Measurements from ENCODE around the gene ITSN1. TPM values are rescaled to one million over a fixed set of nuclear protein-coding genes. Genes with fewer than 3 reads are reported as not detected.
"Not testable (repeated sequence)": the region's sequence is repeated elsewhere in the genome, so short reads cannot be mapped to it uniquely, and the experiment has no call there.

ITSN1 gene
- total RNA-seq, 3 donors from 2014 or later, result 39.5 to 113 (median 58.3) TPM

DNA sequence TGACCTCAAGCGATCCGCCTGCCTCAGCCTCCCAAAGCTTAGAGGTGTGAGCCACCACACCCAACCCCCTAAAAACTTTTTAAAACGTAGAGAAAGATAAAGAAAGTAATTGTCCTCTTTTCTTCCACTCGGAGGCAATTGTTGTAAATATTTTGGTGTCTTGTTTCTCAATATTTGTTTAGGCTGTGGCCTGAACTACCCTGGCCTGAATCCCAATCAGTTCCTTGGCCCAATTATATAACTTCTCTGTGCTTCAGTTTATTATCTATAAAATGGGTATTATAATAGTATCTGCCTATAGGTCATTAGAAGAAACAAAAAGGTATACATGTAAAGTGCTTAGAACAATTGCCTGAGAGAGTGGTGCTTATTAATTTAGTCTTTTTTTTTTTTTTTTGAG, 275.1 kb downstream of the ITSN1 start:
- peaks cover 0 to 11% of the 10 kb centered on the region in 2 donors for H3K4me1 ChIP-seq
- H3K36me3 ChIP-seq, result no peaks in the 10 kb centered on the region
- no peaks in the 10 kb centered on the region for H3K27me3 ChIP-seq
- no peaks in the 10 kb centered on the region for H3K9me3 ChIP-seq
- intact Hi-C loops (cut with DNase I; ENCODE audit: low total_unique reads), result no loop called here
- H3K4me3 ChIP-seq, result no peak overlapping the region
- DNase-seq (ENCODE audit: low spot score in 2 of 2), result no peak
- TF ChIP-seq POLR2A (IDR thresholded peaks at IDR 0.05) (no peak), POLR2AphosphoS5 (IDR thresholded peaks at IDR 0.05) (no peak)
- TF ChIP-seq, protein P1, sequence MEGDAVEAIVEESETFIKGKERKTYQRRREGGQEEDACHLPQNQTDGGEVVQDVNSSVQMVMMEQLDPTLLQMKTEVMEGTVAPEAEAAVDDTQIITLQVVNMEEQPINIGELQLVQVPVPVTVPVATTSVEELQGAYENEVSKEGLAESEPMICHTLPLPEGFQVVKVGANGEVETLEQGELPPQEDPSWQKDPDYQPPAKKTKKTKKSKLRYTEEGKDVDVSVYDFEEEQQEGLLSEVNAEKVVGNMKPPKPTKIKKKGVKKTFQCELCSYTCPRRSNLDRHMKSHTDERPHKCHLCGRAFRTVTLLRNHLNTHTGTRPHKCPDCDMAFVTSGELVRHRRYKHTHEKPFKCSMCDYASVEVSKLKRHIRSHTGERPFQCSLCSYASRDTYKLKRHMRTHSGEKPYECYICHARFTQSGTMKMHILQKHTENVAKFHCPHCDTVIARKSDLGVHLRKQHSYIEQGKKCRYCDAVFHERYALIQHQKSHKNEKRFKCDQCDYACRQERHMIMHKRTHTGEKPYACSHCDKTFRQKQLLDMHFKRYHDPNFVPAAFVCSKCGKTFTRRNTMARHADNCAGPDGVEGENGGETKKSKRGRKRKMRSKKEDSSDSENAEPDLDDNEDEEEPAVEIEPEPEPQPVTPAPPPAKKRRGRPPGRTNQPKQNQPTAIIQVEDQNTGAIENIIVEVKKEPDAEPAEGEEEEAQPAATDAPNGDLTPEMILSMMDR (IDR thresholded peaks at IDR 0.05), result no peak
- H3K27ac ChIP-seq, result no peak overlapping the region

DNA sequence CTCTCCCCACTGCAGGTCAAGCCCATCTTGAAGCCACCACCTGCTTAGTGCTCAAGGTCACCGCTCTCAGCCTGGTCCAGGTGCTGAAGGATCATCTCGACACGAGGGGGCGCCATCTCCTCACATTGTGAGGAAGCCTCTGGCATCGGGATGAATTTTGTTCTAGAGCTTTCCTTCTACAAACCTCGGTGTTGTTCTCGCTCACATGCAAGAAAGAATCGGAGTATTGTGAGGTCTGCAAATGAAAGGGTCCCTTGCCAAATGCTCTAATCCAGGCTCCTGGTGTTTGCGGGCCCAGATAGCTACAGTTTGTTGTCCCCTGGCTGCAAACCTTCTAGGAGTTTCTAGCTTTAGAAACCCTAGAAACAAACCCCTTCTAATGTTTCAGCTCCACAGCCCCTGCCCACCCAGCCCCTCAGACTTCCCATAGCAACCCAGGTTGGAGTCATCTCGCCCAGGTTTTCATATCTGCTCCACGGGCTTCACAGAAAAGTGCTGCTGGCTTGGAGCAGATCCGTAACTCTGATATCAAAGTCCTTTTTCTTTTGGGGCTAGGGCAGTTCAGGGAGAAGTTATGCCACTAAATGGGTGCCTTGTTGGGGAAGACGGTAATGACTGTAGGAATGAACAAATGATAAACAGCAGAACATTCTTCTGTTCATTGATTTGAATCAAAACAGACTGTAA, 281.9 kb downstream of the ITSN1 start:
- Histone ChIP-seq H3K36me3 (no peaks in the 10 kb centered on the region), H3K4me1 (peaks cover 0 to 11% of the 10 kb centered on the region in 2 donors), H3K4me3 (no peak overlapping the region), H3K27ac (peak overlapping the region in 1 of 2 donors; percentile 15), H3K27me3 (no peaks in the 10 kb centered on the region), H3K9me3 (no peaks in the 10 kb centered on the region)
- DNase-seq (ENCODE audit: low spot score in 2 of 2), result peak; percentile 71 to 91
- intact Hi-C loops (cut with DNase I; ENCODE audit: low total_unique reads), result loop anchor here (2.0 kb wide), 1 partner anchor 425 kb away; no protein-coding TSS in a partner anchor
- TF ChIP-seq POLR2AphosphoS5 (IDR thresholded peaks at IDR 0.05) (peak in 1 of 3 donors; percentile 51), POLR2A (IDR thresholded peaks at IDR 0.05) (no peak)
- TF ChIP-seq, protein P1 (IDR thresholded peaks at IDR 0.05), result peak; percentile 80 to 92 (median 91)

DNA sequence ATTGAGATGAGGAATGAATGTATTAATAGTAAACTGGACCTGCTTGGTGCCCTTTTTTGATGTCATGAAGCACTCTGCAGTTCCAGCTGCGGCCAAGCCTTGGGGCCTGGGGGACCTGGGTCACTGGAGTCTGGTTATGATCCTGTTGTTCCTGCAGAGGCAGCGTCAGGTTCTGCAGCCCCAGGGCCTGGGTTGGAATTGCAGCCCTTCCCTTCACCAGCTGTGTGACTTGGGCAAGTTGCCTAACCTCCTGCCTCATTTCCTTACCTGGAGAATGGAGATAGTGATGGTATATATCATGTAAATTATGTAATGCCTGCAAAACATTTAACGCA, 282.4 kb downstream of the ITSN1 start:
- Histone ChIP-seq H3K27ac (no peak overlapping the region), H3K4me3 (no peak overlapping the region), H3K36me3 (no peaks in the 10 kb centered on the region), H3K4me1 (peaks cover 0 to 11% of the 10 kb centered on the region in 2 donors), H3K27me3 (no peaks in the 10 kb centered on the region), H3K9me3 (no peaks in the 10 kb centered on the region)
- intact Hi-C loops (cut with DNase I; ENCODE audit: low total_unique reads), result loop anchor here (2.0 kb wide), 1 partner anchor 424 kb away; no protein-coding TSS in a partner anchor
- TF ChIP-seq, protein P1 (IDR thresholded peaks at IDR 0.05), result no peak
- TF ChIP-seq POLR2AphosphoS5 (IDR thresholded peaks at IDR 0.05), result no peak
- TF ChIP-seq POLR2A (IDR thresholded peaks at IDR 0.05), result no peak
- DNase-seq (ENCODE audit: low spot score in 2 of 2), result no peak

DNA sequence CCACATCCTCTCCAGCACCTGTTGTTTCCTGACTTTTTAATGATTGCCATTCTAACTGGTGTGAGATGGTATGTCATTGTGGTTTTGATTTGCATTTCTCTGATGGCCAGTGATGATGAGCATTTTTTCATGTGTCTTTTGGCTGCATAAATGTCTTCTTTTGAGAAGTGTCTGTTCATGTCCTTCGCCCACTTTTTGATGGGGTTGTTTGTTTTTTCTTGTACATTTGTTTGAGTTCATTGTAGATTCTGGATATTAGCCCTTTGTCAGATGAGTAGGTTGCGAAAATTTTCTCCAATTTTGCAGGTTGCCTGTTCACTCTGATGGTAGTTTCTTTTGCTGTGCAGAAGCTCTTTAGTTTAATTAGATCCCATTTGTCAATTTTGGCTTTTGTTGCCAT, 283.9 kb downstream of the ITSN1 start:
- DNase-seq (ENCODE audit: low spot score in 2 of 2); H3K27ac ChIP-seq; intact Hi-C loops (cut with DNase I; ENCODE audit: low total_unique reads); H3K36me3 ChIP-seq; H3K27me3 ChIP-seq; H3K9me3 ChIP-seq; H3K4me3 ChIP-seq: not testable (repeated sequence)
- peaks cover 0 to 11% of the 10 kb centered on the region in 2 donors for H3K4me1 ChIP-seq

DNA sequence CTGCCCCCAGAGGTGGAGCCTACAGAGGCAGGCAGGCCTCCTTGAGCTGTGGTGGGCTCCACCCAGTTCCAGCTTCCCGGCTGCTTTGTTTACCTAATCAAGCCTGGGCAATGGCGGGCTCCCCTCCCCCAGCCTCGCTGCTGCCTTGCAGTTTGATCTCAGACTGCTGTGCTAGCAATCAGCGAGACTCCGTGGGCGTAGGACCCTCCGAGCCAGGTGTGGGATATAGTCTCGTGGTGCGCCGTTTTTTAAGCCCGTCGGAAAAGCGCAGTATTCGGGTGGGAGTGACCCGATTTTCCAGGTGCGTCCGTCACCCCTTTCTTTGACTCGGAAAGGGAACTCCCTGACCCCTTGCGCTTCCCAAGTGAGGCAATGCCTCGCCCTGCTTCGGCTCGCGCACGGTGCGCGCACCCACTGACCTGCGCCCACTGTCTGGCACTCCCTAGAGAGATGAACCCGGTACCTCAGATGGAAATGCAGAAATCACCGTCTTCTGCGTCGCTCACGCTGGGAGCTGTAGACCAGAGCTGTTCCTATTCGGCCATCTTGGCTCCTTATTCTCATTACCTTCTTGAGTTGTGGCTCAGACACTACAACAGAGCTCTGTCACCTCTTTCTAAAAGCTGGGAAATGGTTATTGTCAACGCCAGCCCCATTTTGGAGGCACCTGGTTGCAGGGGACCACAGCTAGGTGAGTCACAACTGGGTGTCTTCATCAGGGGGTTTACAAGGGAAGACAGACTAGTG, 288.9 kb downstream of the ITSN1 start:
- H3K36me3 ChIP-seq; H3K4me1 ChIP-seq; H3K27me3 ChIP-seq; H3K9me3 ChIP-seq; DNase-seq (ENCODE audit: low spot score in 2 of 2): not testable (repeated sequence)
- Histone ChIP-seq H3K4me3 (peak overlapping the region; percentile 44 to 63 (median 45)), H3K27ac (peak overlapping the region in 1 of 2 donors; percentile 48)
- intact Hi-C loops (cut with DNase I; ENCODE audit: low total_unique reads), result loop anchor here (10.0 kb wide), 1 partner anchor 164 kb away; no protein-coding TSS in a partner anchor

DNA sequence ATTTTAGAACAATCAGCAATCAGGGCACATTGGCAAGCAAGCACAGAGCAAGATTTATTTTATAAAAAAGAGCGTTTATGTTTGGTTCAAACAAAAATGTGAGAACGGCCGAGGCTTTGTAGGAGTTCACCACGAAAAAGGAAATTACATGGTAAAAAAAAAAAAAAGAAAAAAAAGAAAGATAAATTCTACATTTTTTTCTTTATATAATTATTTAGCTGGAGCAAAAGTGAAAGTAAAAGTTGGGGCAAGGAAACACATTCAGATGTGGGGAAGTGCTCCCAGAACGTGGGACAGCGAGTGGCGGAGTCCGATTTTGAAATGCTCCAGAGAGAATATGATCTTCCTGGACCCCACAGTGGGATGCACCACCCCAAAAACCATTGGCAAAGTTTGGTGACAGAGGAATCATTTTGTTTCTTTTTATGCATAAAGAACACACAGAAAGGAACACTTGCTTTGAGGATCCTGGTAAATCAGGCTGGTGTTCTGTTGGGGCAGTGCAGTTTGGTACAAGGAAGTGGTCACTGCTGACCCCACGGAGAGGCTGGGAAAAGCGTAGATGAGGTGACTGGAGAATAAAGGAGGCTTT, 289.6 kb downstream of the ITSN1 start:
- DNase-seq (ENCODE audit: low spot score in 2 of 2), result no peak
- intact Hi-C loops (cut with DNase I; ENCODE audit: low total_unique reads), result loop anchor here (10.0 kb wide), 1 partner anchor 163 kb away; no protein-coding TSS in a partner anchor

More for the DNA sequence above, 289.6 kb downstream of the ITSN1 start:
- peak overlapping the region; percentile 23 to 48 for H3K27ac ChIP-seq
- no peaks in the 10 kb centered on the region for H3K9me3 ChIP-seq
- no peaks in the 10 kb centered on the region for H3K36me3 ChIP-seq
- TF ChIP-seq, protein P1 (IDR thresholded peaks at IDR 0.05), result no peak
- TF ChIP-seq POLR2AphosphoS5 (IDR thresholded peaks at IDR 0.05) (no peak), POLR2A (IDR thresholded peaks at IDR 0.05) (no peak)
- peak overlapping the region; percentile 44 to 63 (median 45) for H3K4me3 ChIP-seq
- H3K4me1 ChIP-seq, result peaks cover 0 to 6% of the 10 kb centered on the region in 2 donors
- H3K27me3 ChIP-seq, result no peaks in the 10 kb centered on the region
